Measurements from ENCODE around the gene GMDS.

GRCh38 chr6:1679688-1680068 lies 565.7 kb downstream of the GMDS start:
- TF ChIP-seq CTCF (IDR thresholded peaks at IDR 0.05; ENCODE audit: low read depth, low read length) (no peak), EZH2phosphoT487 (IDR thresholded peaks at IDR 0.05; ENCODE audit: low read depth) (no peak)

Data from OCI-LY3 (cell line).